Esophagus squamous epithelium (tissue), 5 donors: ENCODE results near the gene MACO1. TPM values are rescaled to one million over a fixed set of nuclear protein-coding genes. Genes with fewer than 3 reads are reported as not detected.
A peak's percentile ranks its signal among the peaks of the same experiment; 100 is the strongest.
"Not testable (repeated sequence)": the region's sequence is repeated elsewhere in the genome, so short reads cannot be mapped to it uniquely, and the experiment has no call there.

ENCODE experiments used
- DNase-seq: peaks from one replicate; lab custom pipeline; 2025; lab: John Stamatoyannopoulos, UW
- H3K27ac ChIP-seq, 4 donors: fragments of 200-600 bp; sonication (generic); one replicate each; pipeline ENCODE4 v1.5.1; 2016 to 2019; ENCODE audit warnings: mild to moderate bottlenecking in 1 of 4
- H3K27me3 ChIP-seq, 4 donors: fragments of 200-600 bp; sonication (generic); 1 replicate in 3 of 4; 2 replicates in 1 of 4; pipeline versions ENCODE4 v1.5.1 to v1.6.0; 2017 to 2021; ENCODE audit warnings: antibody characterized with exemption in 1 of 4
- H3K36me3 ChIP-seq, 3 donors: fragments of 200-600 bp; sonication (generic); one replicate each; pipeline ENCODE4 v1.5.1; 2016 to 2019
- H3K4me1 ChIP-seq, 3 donors: fragments of 200-600 bp; sonication (generic); one replicate each; pipeline ENCODE4 v1.5.1; 2017 to 2019
- H3K4me3 ChIP-seq, 4 donors: fragments of 200-600 bp; sonication (generic); 1 replicate in 3 of 4; 2 replicates in 1 of 4; pipeline ENCODE4 v1.5.1; 2016 to 2019; ENCODE audit warnings: mild to moderate bottlenecking in 2 of 4, moderate library complexity in 1 of 4
- H3K9me3 ChIP-seq, 3 donors: fragments of 200-600 bp; sonication (generic); one replicate each; pipeline ENCODE4 v1.5.1; 2016 to 2019
- CTCF ChIP-seq, 6 experiments: fragments of 450-650 bp in 4 of 6; fragments of 200-600 bp in 2 of 6; sonication (generic) in 2 of 6; IDR thresholded peaks; one replicate each; pipeline ENCODE4 v1.5.1; 2016 to 2019; ENCODE audit warnings: antibody characterized with exemption in 6 of 6, mild to moderate bottlenecking in 4 of 6, moderate library complexity in 4 of 6
- POLR2A ChIP-seq, 4 donors: fragments of 450-650 bp; IDR thresholded peaks; one replicate each; pipeline ENCODE4 v1.6.1; 2017; ENCODE audit warnings: antibody characterized with exemption in 4 of 4, mild to moderate bottlenecking in 4 of 4, moderate library complexity in 3 of 4
- WGBS, 2 donors: methylation state at CpG; one replicate each; pipeline ENCODE4 v1.1.5; 2018; 5-methylcytosine and 5-hydroxymethylcytosine counted together
- intact Hi-C: fragments of 100-400 bp; cut with DNase I; formaldehyde crosslinking; loops from one replicate; pipeline ENCODE4 v1.15.0; 2022
- total RNA-seq, 4 donors: library from RNA; depleted of rRNA; stranded (reverse); fragments of >200 nt; gene quantifications; one replicate each; pipeline ENCODE4 v1.1.0, GENCODE V29; 2016
- donor health status: DM: yes; HTN: yes; CAD: no.

Gene MACO1
- total RNA-seq, 4 donors from 2014 or later: 14.4 to 18.8 (median 14.9) TPM

GRCh38 chr1:25437672-25438071 lies 7.0 kb downstream of the MACO1 start:
- no peak overlapping the region for H3K27ac ChIP-seq
- WGBS, 2 donors: 92 to 95% methylated on average over 8 of the region's 8 CpGs

GRCh38 chr1:25439287-25439686 lies 8.6 kb downstream of the MACO1 start:
- no peak for DNase-seq
- H3K36me3 ChIP-seq: peaks cover 0 to 5% (median 0%) of the 10 kb centered on the region in 3 donors
- H3K27ac ChIP-seq: no peak overlapping the region
- H3K4me1 ChIP-seq: peaks cover 21 to 71% (median 31%) of the 10 kb centered on the region in 3 donors
- WGBS, 2 donors: 95 to 97% methylated on average over 5 to 6 of the region's 6 CpGs
- no peak overlapping the region for H3K4me3 ChIP-seq
- no peaks in the 10 kb centered on the region for H3K9me3 ChIP-seq
- no peaks in the 10 kb centered on the region for H3K27me3 ChIP-seq
- intact Hi-C loops: no loop called here
- TF ChIP-seq POLR2A (IDR thresholded peaks at IDR 0.05): no peak
- no peak for TF ChIP-seq CTCF (IDR thresholded peaks at IDR 0.05)

More at GRCh38 chr1:25437672-25438071, 7.0 kb downstream of the MACO1 start:
- intact Hi-C loops: no loop called here
- Histone ChIP-seq H3K36me3 (peaks cover 0 to 5% (median 0%) of the 10 kb centered on the region in 3 donors), H3K4me1 (peaks cover 30 to 71% (median 43%) of the 10 kb centered on the region in 3 donors), H3K9me3 (no peaks in the 10 kb centered on the region), H3K27me3 (no peaks in the 10 kb centered on the region), H3K4me3 (no peak overlapping the region)
- no peak for DNase-seq
- no peak for TF ChIP-seq POLR2A (IDR thresholded peaks at IDR 0.05)
- no peak for TF ChIP-seq CTCF (IDR thresholded peaks at IDR 0.05)

GRCh38 chr1:25442178-25442577 lies 11.5 kb downstream of the MACO1 start:
- intact Hi-C loops: no loop called here
- Histone ChIP-seq H3K27ac (peak overlapping the region in 2 of 4 donors; percentile 44 to 82), H3K36me3 (peaks cover 0 to 12% (median 0%) of the 10 kb centered on the region in 3 donors), H3K9me3 (no peaks in the 10 kb centered on the region), H3K4me3 (no peak overlapping the region), H3K4me1 (peaks cover 0 to 61% (median 9%) of the 10 kb centered on the region in 3 donors), H3K27me3 (no peaks in the 10 kb centered on the region)
- TF ChIP-seq POLR2A (IDR thresholded peaks at IDR 0.05) (no peak), CTCF (IDR thresholded peaks at IDR 0.05) (peak in 1 of 6 experiments; percentile 6)
- 60 to 69% methylated on average over 1 of the region's 1 CpG for WGBS, 2 donors
- no peak for DNase-seq

GRCh38 chr1:25443030-25443699 lies 12.5 kb downstream of the MACO1 start:
- intact Hi-C loops: no loop called here
- WGBS, 2 donors: 36 to 55% methylated on average over 4 of the region's 4 CpGs
- H3K9me3 ChIP-seq: no peaks in the 10 kb centered on the region
- TF ChIP-seq POLR2A (IDR thresholded peaks at IDR 0.05): no peak
- no peak for TF ChIP-seq CTCF (IDR thresholded peaks at IDR 0.05)
- H3K36me3 ChIP-seq: peaks cover 0 to 14% (median 0%) of the 10 kb centered on the region in 3 donors
- no peak for DNase-seq
- peak overlapping the region in 3 of 4 donors; percentile 33 to 82 (median 44) for H3K27ac ChIP-seq
- H3K4me3 ChIP-seq: no peak overlapping the region
- no peaks in the 10 kb centered on the region for H3K27me3 ChIP-seq
- H3K4me1 ChIP-seq: peaks cover 0 to 62% (median 9%) of the 10 kb centered on the region in 3 donors

- H3K27me3 ChIP-seq, H3K27ac ChIP-seq, H3K4me3 ChIP-seq, DNase-seq, intact Hi-C loops, H3K9me3 ChIP-seq: not testable (repeated sequence)
- peaks cover 0 to 55% (median 6%) of the 10 kb centered on the region in 3 donors for H3K4me1 ChIP-seq
- H3K36me3 ChIP-seq: peaks cover 0 to 27% (median 0%) of the 10 kb centered on the region in 3 donors
- WGBS, 2 donors: 94 to 95% methylated on average over 4 to 5 of the region's 5 CpGs
Measured at GRCh38 chr1:25444604-25445003, 13.9 kb downstream of the MACO1 start.
